Endothelial cell of umbilical vein (primary cell): Measurements from ENCODE around the gene CORO1A.

Experiments
- EZH2 ChIP-seq: IDR thresholded peaks from 2 replicates; pipeline ENCODE4 v1.6.1; 2012; ENCODE audit warnings: borderline replicate concordance, low read depth, mild to moderate bottlenecking, moderate library complexity, low read length, inconsistent platforms; ENCODE audit not compliant: severe bottlenecking
- FOS ChIP-seq: IDR thresholded peaks from 2 replicates; pipeline ENCODE4 v1.6.1; 2011; ENCODE audit warnings: mild to moderate bottlenecking, low read length, moderate library complexity, borderline replicate concordance; ENCODE audit not compliant: insufficient read depth
- POLR2A ChIP-seq: IDR thresholded peaks from 2 replicates; pipeline ENCODE4 v1.6.1; 2012; ENCODE audit warnings: low read depth, mild to moderate bottlenecking, control low read depth, low read length
- TF ChIP-seq, protein P1 (sequence below), 2 donors: IDR thresholded peaks; 1 replicate in 1 of 2; 2 replicates in 1 of 2; pipeline ENCODE4 v1.5.1; 2011; ENCODE audit warnings: low read length in 2 of 2, mild to moderate bottlenecking in 2 of 2, moderate library complexity in 2 of 2, control low read depth in 1 of 2, inconsistent platforms in 1 of 2, low read depth in 1 of 2; ENCODE audit not compliant: insufficient read depth in 1 of 2; ENCODE audit errors: extremely low read depth in 1 of 2

DNA sequence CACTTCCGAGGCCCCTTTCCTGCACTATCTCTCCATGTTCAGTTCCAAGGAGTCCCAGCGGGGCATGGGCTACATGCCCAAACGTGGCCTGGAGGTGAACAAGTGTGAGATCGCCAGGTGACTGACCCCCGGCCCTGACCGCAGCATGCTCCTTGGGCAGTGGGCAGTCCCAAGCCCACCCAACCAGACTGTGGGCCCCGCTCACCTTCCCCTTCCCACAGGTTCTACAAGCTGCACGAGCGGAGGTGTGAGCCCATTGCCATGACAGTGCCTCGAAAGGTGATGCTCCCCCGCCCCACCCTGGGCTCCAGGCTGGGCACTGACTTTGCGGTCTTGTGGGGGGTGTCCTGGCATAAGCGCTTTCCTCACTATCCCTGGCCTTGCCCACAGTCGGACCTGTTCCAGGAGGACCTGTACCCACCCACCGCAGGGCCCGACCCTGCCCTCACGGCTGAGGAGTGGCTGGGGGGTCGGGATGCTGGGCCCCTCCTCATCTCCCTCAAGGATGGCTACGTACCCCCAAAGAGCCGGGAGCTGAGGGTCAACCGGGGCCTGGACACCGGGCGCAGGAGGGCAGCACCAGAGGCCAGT is 4.7 kb downstream of the CORO1A start:
- TF ChIP-seq POLR2A (no peak), FOS (no peak), EZH2 (no peak)
- TF ChIP-seq, protein P1, sequence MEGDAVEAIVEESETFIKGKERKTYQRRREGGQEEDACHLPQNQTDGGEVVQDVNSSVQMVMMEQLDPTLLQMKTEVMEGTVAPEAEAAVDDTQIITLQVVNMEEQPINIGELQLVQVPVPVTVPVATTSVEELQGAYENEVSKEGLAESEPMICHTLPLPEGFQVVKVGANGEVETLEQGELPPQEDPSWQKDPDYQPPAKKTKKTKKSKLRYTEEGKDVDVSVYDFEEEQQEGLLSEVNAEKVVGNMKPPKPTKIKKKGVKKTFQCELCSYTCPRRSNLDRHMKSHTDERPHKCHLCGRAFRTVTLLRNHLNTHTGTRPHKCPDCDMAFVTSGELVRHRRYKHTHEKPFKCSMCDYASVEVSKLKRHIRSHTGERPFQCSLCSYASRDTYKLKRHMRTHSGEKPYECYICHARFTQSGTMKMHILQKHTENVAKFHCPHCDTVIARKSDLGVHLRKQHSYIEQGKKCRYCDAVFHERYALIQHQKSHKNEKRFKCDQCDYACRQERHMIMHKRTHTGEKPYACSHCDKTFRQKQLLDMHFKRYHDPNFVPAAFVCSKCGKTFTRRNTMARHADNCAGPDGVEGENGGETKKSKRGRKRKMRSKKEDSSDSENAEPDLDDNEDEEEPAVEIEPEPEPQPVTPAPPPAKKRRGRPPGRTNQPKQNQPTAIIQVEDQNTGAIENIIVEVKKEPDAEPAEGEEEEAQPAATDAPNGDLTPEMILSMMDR (IDR thresholded peaks at IDR 0.05; ENCODE audit: extremely low read depth in 1 of 2, insufficient read depth in 1 of 2, low read depth in 1 of 2, low read length in 2 of 2): no peak
